Stimulated activated CD4-positive, alpha-beta T cell treated with anti-CD3 and anti-CD28 coated beads, Interleukin-2, amount 100 ng/mL, for 48 hours (primary cell): ENCODE results near the gene CAPN5.
A peak's percentile ranks its signal among the peaks of the same experiment; 100 is the strongest.
"Not testable (repeated sequence)": the region's sequence is repeated elsewhere in the genome, so short reads cannot be mapped to it uniquely, and the experiment has no call there.

Experiments used
- DNase-seq, 2 donors: peaks; one replicate each; pipeline ENCODE4 v3.0.0-alpha.2; 2020

The CAPN5 gene

GRCh38 chr11:77086521-77087472 lies 20.0 kb downstream of the CAPN5 start:
- no peak for DNase-seq

- no peak for DNase-seq
These were observed 21.0 kb downstream of the CAPN5 start for GRCh38 chr11:77087723-77088225.

GRCh38 chr11:77088236-77089003 lies 21.6 kb downstream of the CAPN5 start:
- no peak for DNase-seq

GRCh38 chr11:77089004-77089545 lies 22.3 kb downstream of the CAPN5 start:
- DNase-seq, result no peak

GRCh38 chr11:77090046-77090372 lies 23.2 kb downstream of the CAPN5 start:
- DNase-seq, result no peak

- DNase-seq, result no peak
These were observed 23.8 kb downstream of the CAPN5 start for GRCh38 chr11:77090373-77091111.

- DNase-seq, result peak; percentile 76
These were observed 24.6 kb downstream of the CAPN5 start for GRCh38 chr11:77091146-77091940.

GRCh38 chr11:77092382-77092781 lies 25.6 kb downstream of the CAPN5 start:
- DNase-seq, result no peak

- no peak for DNase-seq
These were observed 26.5 kb downstream of the CAPN5 start for GRCh38 chr11:77093056-77093891.

GRCh38 chr11:77093987-77094840 lies 27.4 kb downstream of the CAPN5 start:
- no peak for DNase-seq

- no peak for DNase-seq
These were observed 28.1 kb downstream of the CAPN5 start for GRCh38 chr11:77094841-77095365.

GRCh38 chr11:77095551-77096490 lies 29.1 kb downstream of the CAPN5 start:
- no peak for DNase-seq

- DNase-seq, result no peak
These were observed 29.8 kb downstream of the CAPN5 start for GRCh38 chr11:77096591-77097019.

- not testable (repeated sequence) for DNase-seq
These were observed 30.4 kb downstream of the CAPN5 start for GRCh38 chr11:77097180-77097579.

- DNase-seq, result no peak
These were observed 33.6 kb downstream of the CAPN5 start for GRCh38 chr11:77100166-77101042.

GRCh38 chr11:77101043-77101537 lies 34.3 kb downstream of the CAPN5 start:
- no peak for DNase-seq
